Epithelial cell of esophagus (primary cell): ENCODE measurements around the gene INPP4A.

Source experiments
- DNase-seq: peaks from one replicate; pipeline ENCODE4 v3.0.0; 2010; ENCODE audit warnings: low read depth
- H3K4me3 ChIP-seq: 2 replicates; pipeline ENCODE4 v1.5.1; 2011; ENCODE audit warnings: mild to moderate bottlenecking, low read length, control low read depth
- CTCF ChIP-seq: IDR thresholded peaks from 2 replicates; pipeline ENCODE4 v1.5.1; 2011; ENCODE audit warnings: low read depth, mild to moderate bottlenecking, low read length, control low read depth, inconsistent platforms; ENCODE audit not compliant: insufficient read depth; ENCODE audit errors: missing control alignments

INPP4A gene

DNA sequence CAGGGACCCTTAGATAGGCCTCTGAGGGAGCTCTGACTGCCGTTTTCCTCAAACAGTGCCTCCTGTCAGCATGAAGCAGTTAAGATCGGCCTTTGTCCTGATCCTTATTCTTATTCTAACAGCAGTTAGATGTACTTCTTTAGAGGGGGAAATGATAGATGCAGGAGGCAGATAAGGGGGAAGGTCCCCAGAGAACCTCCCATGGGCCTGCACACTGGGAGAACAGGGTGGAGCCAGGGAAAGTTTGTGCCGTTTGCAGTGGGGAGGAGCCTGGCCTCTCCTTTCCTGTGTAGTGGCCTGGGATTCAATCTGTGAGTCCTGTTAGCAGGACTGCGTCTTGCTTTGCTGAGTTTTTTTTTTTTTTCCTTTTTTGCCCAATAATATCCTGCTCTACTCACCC is 7.9 kb upstream of the INPP4A start:
- H3K4me3 ChIP-seq = no peak overlapping the region
- no peak for DNase-seq
- no peak for TF ChIP-seq CTCF

DNA sequence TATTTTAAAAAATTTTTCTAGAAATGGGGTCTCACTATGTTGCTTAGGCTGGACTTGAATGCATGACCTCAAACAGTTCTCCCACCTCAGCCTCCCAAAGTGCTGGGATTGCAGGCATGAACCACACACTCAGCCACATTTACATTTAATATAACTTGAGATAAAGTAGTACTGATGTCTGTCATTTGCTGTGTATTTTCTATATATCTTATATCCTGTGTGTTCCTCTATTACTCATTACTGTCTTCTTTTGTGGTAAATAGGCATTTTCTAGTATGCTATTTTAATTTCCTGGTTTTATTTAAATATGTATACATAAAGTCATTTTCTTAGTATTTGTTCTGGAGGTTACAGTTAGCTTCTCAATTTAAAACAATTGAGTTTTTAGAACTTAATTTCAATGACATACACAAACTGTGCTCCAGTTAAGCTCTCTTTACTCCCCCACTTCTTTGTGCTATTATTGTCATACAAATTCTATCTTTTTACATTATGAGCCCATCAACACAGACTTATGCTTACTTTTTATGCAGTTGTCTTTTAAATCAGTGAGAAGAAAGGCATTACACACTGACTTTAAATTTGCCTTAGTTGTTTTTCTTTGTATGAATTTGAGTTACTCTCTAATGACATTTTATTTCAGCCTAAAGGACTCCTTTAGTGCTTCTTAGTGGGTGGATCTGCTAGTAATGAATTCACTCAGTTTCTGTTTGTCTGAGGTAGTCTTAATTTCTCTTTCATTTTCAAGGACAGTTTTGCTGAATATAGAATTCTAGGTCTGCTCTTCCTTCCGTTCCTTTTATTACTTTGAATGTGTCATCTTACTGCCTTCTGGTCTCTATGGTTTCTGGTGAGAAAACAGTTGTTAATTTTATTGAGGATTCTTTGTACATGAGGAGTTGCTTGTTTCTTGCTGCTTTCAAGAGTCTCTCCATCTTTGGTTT is 6.2 kb upstream of the INPP4A start:
- H3K4me3 ChIP-seq = no peak overlapping the region
- no peak for DNase-seq
- TF ChIP-seq CTCF = no peak

GRCh38 chr2:98441706-98442450 is 2.8 kb upstream of the INPP4A start:
- TF ChIP-seq CTCF = no peak
- no peak for DNase-seq

GRCh38 chr2:98442488-98442887 is 2.2 kb upstream of the INPP4A start:
- no peak for TF ChIP-seq CTCF
- no peak for DNase-seq
- H3K4me3 ChIP-seq = no peak overlapping the region

More at GRCh38 chr2:98441706-98442450, 2.8 kb upstream of the INPP4A start:
- H3K4me3 ChIP-seq = no peak overlapping the region

DNA sequence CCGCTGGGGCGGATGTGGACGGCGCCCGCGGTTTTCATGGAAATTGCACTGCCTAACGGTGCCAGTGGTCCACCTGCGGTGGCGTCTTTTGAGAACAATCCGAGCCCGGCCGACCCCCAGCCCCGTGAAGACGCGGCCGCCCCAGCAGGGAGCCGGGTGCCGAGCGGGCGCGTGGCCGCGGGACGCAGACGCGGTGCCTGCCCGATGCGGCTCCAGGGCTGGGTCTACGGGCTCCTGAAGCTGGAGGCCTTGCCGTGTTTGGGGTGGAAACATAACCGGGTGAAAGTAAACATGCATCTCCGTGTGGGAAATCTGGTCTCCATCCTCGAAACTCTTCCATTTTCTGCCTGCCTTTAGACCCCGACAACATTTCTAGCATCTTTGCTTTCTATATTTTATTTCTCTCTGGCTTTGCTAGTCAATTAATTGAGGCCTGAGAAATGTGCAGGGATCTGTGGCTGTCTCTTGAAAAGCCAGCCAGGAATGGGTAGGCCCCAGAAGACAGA is 572 bp downstream of the INPP4A start:
- peak; percentile 19 for DNase-seq
- H3K4me3 ChIP-seq = peak overlapping the region; percentile 50
- no peak for TF ChIP-seq CTCF

- TF ChIP-seq CTCF = no peak
- no peak for DNase-seq
- peak overlapping the region; percentile 50 for H3K4me3 ChIP-seq
Observed at GRCh38 chr2:98445683-98446581, 1.3 kb downstream of the INPP4A start.
